H1 (cell line): ENCODE data around the gene FCRLA. TPM values are rescaled to one million over a fixed set of nuclear protein-coding genes. Genes with fewer than 3 reads are reported as not detected.

Experiments used
- CTCF ChIA-PET: fragments of 300-600 bp; sonication (Branson Sonifier 250); formaldehyde crosslinking; loops from one replicate; lab custom pipeline; 2021; ENCODE audit not compliant: partially characterized antibody; lab: Charles Lee
- POLR2A ChIA-PET: fragments of 300-600 bp; sonication (Branson Sonifier 250); formaldehyde crosslinking; loops from one replicate; lab custom pipeline; 2021; ENCODE audit warnings: inconsistent platforms; ENCODE audit not compliant: partially characterized antibody; lab: Charles Lee
- DNase-seq, 2 experiments: peaks; one replicate each; pipeline versions ENCODE4 v3.0.0 to v3.0.0-alpha.2; 2010 to 2022; ENCODE audit warnings: low spot score in 2 of 2, low read depth in 1 of 2, mixed read lengths in 1 of 2
- FAIRE-seq: peaks from 2 replicates; lab custom pipeline; 2011; peaks lifted over from hg19 to GRCh38; lab: Jason Lieb, UNC
- H2AFZ ChIP-seq: 2 replicates; pipeline ENCODE4 v1.8.1; 2012; ENCODE audit warnings: low read length, inconsistent platforms
- H2AK5ac ChIP-seq: 2 replicates; pipeline ENCODE4 v1.6.1; 2013; ENCODE audit warnings: low read depth, low read length
- H2BK120ac ChIP-seq: replicated peaks from 2 replicates; pipeline ENCODE3; 2013; ENCODE audit warnings: low read depth, low read length, inconsistent platforms
- H2BK12ac ChIP-seq: 2 replicates; pipeline ENCODE4 v1.6.1; 2013; ENCODE audit warnings: low read depth, low read length
- H2BK15ac ChIP-seq: 2 replicates; pipeline ENCODE4 v1.6.1; 2013; ENCODE audit warnings: low read length
- H2BK20ac ChIP-seq: 2 replicates; pipeline ENCODE4 v1.6.1; 2013; ENCODE audit warnings: low read length
- H2BK5ac ChIP-seq: 2 replicates; pipeline ENCODE4 v1.6.1; 2013; ENCODE audit warnings: low read depth, low read length
- H3K14ac ChIP-seq: 2 replicates; pipeline ENCODE4 v1.6.1; 2013; ENCODE audit warnings: inconsistent platforms; ENCODE audit not compliant: insufficient read length
- H3K18ac ChIP-seq: 2 replicates; pipeline ENCODE4 v1.6.1; 2013; ENCODE audit warnings: low read length; ENCODE audit errors: extremely low read depth
- H3K23ac ChIP-seq: 2 replicates; pipeline ENCODE4 v1.6.1; 2013; ENCODE audit warnings: inconsistent platforms; ENCODE audit not compliant: insufficient read length
- H3K23me2 ChIP-seq: 2 replicates; pipeline ENCODE4 v1.6.1; 2013; ENCODE audit warnings: low read depth, low read length
- H3K27ac ChIP-seq: 2 replicates; pipeline ENCODE4 v1.6.1; 2011; ENCODE audit warnings: low read depth, low read length, inconsistent platforms
- H3K27me3 ChIP-seq, 4 experiments: replicated peaks in 1 of 4; 1 replicate in 1 of 4; 2 replicates in 3 of 4; pipeline versions ENCODE4 v1.6.1 to v1.8.1; 2011 to 2013; ENCODE audit warnings: low read length in 3 of 4, mild to moderate bottlenecking in 3 of 4, inconsistent platforms in 2 of 4, mixed read lengths in 2 of 4, moderate library complexity in 1 of 4; ENCODE audit not compliant: control insufficient read depth in 3 of 4, insufficient read depth in 3 of 4; ENCODE audit errors: extremely low read depth in 1 of 4
- H3K36me3 ChIP-seq, 4 experiments: 2 replicates each; pipeline versions ENCODE4 v1.6.1 to v1.8.1; 2011 to 2013; ENCODE audit warnings: mild to moderate bottlenecking in 4 of 4, low read length in 3 of 4, moderate library complexity in 2 of 4, control low read depth in 1 of 4, inconsistent platforms in 1 of 4; ENCODE audit not compliant: insufficient read depth in 4 of 4, control insufficient read depth in 2 of 4
- H3K4ac ChIP-seq: replicated peaks from 2 replicates; pipeline ENCODE3; 2013; ENCODE audit warnings: low read length, low read depth, mixed read lengths, inconsistent platforms; ENCODE audit not compliant: insufficient read length
- H3K4me1 ChIP-seq, 4 experiments: replicated peaks in 1 of 4; 1 replicate in 1 of 4; 2 replicates in 3 of 4; pipeline versions ENCODE4 v1.6.1 to v1.8.1; 2011 to 2013; ENCODE audit warnings: low read length in 3 of 4, inconsistent platforms in 2 of 4, mixed read lengths in 1 of 4; ENCODE audit not compliant: insufficient read depth in 4 of 4, control insufficient read depth in 3 of 4
- H3K4me2 ChIP-seq, 2 experiments: 2 replicates each; pipeline versions ENCODE4 v1.6.1 to v1.8.1; 2011 to 2013; ENCODE audit warnings: low read depth in 2 of 2, low read length in 2 of 2, control low read depth in 1 of 2, inconsistent platforms in 1 of 2, mild to moderate bottlenecking in 1 of 2; ENCODE audit not compliant: insufficient read depth in 1 of 2
- H3K4me3 ChIP-seq, 4 experiments: fragments of 200-600, 300-600 bp in 1 of 4; sonication (generic), shearing (Covaris generic), sonication (Bioruptor Twin) in 1 of 4; 2 replicates each; pipeline versions ENCODE4 v1.5.1 to v1.8.1; 2011 to 2016; ENCODE audit warnings: low read length in 4 of 4, low read depth in 3 of 4, control low read depth in 2 of 4, inconsistent platforms in 2 of 4, mild to moderate bottlenecking in 2 of 4, mixed read lengths in 1 of 4, moderate library complexity in 1 of 4; ENCODE audit not compliant: insufficient read depth in 2 of 4; ENCODE audit errors: extremely low read depth in 1 of 4
- H3K56ac ChIP-seq: replicated peaks from 2 replicates; pipeline ENCODE3; 2013; ENCODE audit warnings: low read depth, mild to moderate bottlenecking, mixed read lengths, low read length, inconsistent platforms; ENCODE audit not compliant: insufficient read length
- H3K79me1 ChIP-seq: 2 replicates; pipeline ENCODE4 v1.6.1; 2013; ENCODE audit warnings: low read depth, low read length, control low read depth
- H3K79me2 ChIP-seq, 2 experiments: 2 replicates each; pipeline versions ENCODE4 v1.6.1 to v1.8.1; 2012 to 2013; ENCODE audit warnings: low read length in 2 of 2, mild to moderate bottlenecking in 2 of 2, inconsistent platforms in 1 of 2; ENCODE audit not compliant: insufficient read depth in 2 of 2, control insufficient read depth in 1 of 2
- H3K9ac ChIP-seq, 4 experiments: replicated peaks in 1 of 4; 1 replicate in 1 of 4; 2 replicates in 3 of 4; pipeline versions ENCODE4 v1.6.1 to v1.8.1; 2011 to 2013; ENCODE audit warnings: low read depth in 3 of 4, low read length in 3 of 4, control low read depth in 2 of 4, mild to moderate bottlenecking in 2 of 4, moderate library complexity in 2 of 4, inconsistent platforms in 1 of 4; ENCODE audit errors: extremely low read depth in 1 of 4
- H3K9me3 ChIP-seq, 2 experiments: 2 replicates each; pipeline versions ENCODE4 v1.6.1 to v1.8.1; 2012 to 2013; ENCODE audit warnings: mild to moderate bottlenecking in 2 of 2, moderate library complexity in 2 of 2, control low read depth in 1 of 2, inconsistent platforms in 1 of 2, low read depth in 1 of 2, low read length in 1 of 2, mixed read lengths in 1 of 2; ENCODE audit not compliant: insufficient read depth in 2 of 2
- H4K20me1 ChIP-seq, 2 experiments: replicated peaks in 1 of 2; 2 replicates each; pipeline versions ENCODE3 to v1.8.1; 2011 to 2013; ENCODE audit warnings: inconsistent platforms in 2 of 2, low read length in 2 of 2, mild to moderate bottlenecking in 1 of 2; ENCODE audit not compliant: insufficient read depth in 2 of 2, control insufficient read depth in 1 of 2
- H4K5ac ChIP-seq: 2 replicates; pipeline ENCODE4 v1.6.1; 2013; ENCODE audit warnings: low read length, low read depth, mixed read lengths, inconsistent platforms; ENCODE audit not compliant: insufficient read length
- H4K8ac ChIP-seq: 2 replicates; pipeline ENCODE4 v1.8.0; 2013; ENCODE audit warnings: mild to moderate bottlenecking, moderate library complexity, low read length, inconsistent platforms; ENCODE audit not compliant: insufficient read depth; ENCODE audit errors: extremely low read depth
- H4K91ac ChIP-seq: replicated peaks from 2 replicates; pipeline ENCODE3; 2013; ENCODE audit warnings: low read length, mixed read lengths, inconsistent platforms; ENCODE audit not compliant: insufficient read length
- ASH2L ChIP-seq: fragments of 200-600, 300-600 bp; sonication (generic); IDR thresholded peaks from one replicate; pipeline ENCODE4 v1.7.1; 2017; ENCODE audit warnings: low read length
- BACH1 ChIP-seq: IDR thresholded peaks from 2 replicates; pipeline ENCODE4 v1.6.1; 2012; ENCODE audit warnings: low read length, improper control_type of control experiment
- KDM5A ChIP-seq: fragments of 200-600 bp; IDR thresholded peaks from 2 replicates; pipeline ENCODE4 v1.7.1; 2012; ENCODE audit warnings: mild to moderate bottlenecking, low read length, inconsistent platforms, mixed read lengths
- RNF2 ChIP-seq: fragments of 200-900, 300-1000 bp; sonication (generic); IDR thresholded peaks from 2 replicates; pipeline ENCODE4 v1.7.1; 2016; ENCODE audit warnings: borderline replicate concordance, low read depth, mild to moderate bottlenecking, antibody characterized with exemption, low read length; ENCODE audit not compliant: poor library complexity, severe bottlenecking; ENCODE audit errors: missing control alignments
- SAP30 ChIP-seq: fragments of 300-600 bp; sonication (generic); IDR thresholded peaks from 2 replicates; pipeline ENCODE4 v1.7.1; 2012; ENCODE audit warnings: low read length, moderate library complexity, mild to moderate bottlenecking, inconsistent platforms; ENCODE audit not compliant: insufficient read depth, insufficient replicate concordance
- TBP ChIP-seq: IDR thresholded peaks from 2 replicates; pipeline ENCODE4 v1.6.1; 2011; ENCODE audit warnings: low read depth, low read length, improper control_type of control experiment
- TEAD4 ChIP-seq: IDR thresholded peaks from 2 replicates; pipeline ENCODE4 v1.6.1; 2012; ENCODE audit warnings: low read depth, low read length, inconsistent platforms, mixed read lengths
- USF2 ChIP-seq: IDR thresholded peaks from 2 replicates; pipeline ENCODE4 v1.6.1; 2011; ENCODE audit warnings: low read length, improper control_type of control experiment
- ZNF274 ChIP-seq: IDR thresholded peaks from 2 replicates; pipeline ENCODE4 v1.7.0; 2012; ENCODE audit warnings: low read length, borderline replicate concordance; ENCODE audit errors: extremely low read depth
- WGBS, 2 experiments: shearing (Covaris generic) in 1 of 2; methylation state at CpG; one replicate each; pipeline versions ENCODE4 v1.1.6 to v1.1.7; 2013 to 2015; ENCODE audit warnings: low lambda C conversion rate in 2 of 2, mixed read lengths in 2 of 2, inconsistent platforms in 1 of 2, low coverage in 1 of 2, missing lambda C conversion rate in 1 of 2; ENCODE audit not compliant: insufficient replicate concordance in 2 of 2, insufficient coverage in 1 of 2, insufficient read length in 1 of 2; ENCODE audit errors: extremely low coverage in 1 of 2, missing lambda C conversion rate in 1 of 2; 5-methylcytosine and 5-hydroxymethylcytosine counted together
- polyA plus RNA-seq, 7 experiments: library from polyadenylated mRNA; depleted of rRNA in 3 of 7; stranded (reverse) in 5 of 7; unstranded in 2 of 7; fragments of >200 nt in 5 of 7; fragments of 200-250 nt in 2 of 7; gene quantifications; 1 replicate in 5 of 7; 2 replicates in 1 of 7; 4 replicates in 1 of 7; pipeline versions ENCODE4 v1.2.1 to v1.2.3, GENCODE V29; 2011 to 2013; ENCODE audit warnings: missing spikeins in 2 of 7, mixed read lengths in 2 of 7
- total RNA-seq: library from RNA; stranded (reverse); fragmentation: NEBNext Ultra II Directional; extraction: Animal tissue kit (Norgen Biotek cat#: 25700); gene quantifications from 2 replicates; pipeline ENCODE4 v1.2.1, GENCODE V29; 2021

Gene FCRLA
- total and polyA plus RNA-seq, 2 of the 8 experiments (the other 6 are each of a cell fraction or from before 2014, with no cell fraction given) = not detected

- ChIA-PET POLR2A (no interaction called here), CTCF (interaction anchor here (1.1 to 1.3 kb wide), 2 partner anchors 14 to 15 kb away, joined by 4 to 5 read pairs; no protein-coding TSS in a partner anchor)
- no peak overlapping the region for H4K5ac ChIP-seq
- H3K23ac ChIP-seq = no peak overlapping the region
- peaks cover 0 to 6% (median 4%) of the 10 kb centered on the region in 4 experiments; a peak in 6 of 7 replicates for H3K4me1 ChIP-seq
- no peak overlapping the region for H3K27ac ChIP-seq
- H3K9me3 ChIP-seq = no peaks in the 10 kb centered on the region
- no peak overlapping the region for H4K91ac ChIP-seq
- H3K9ac ChIP-seq = no peak overlapping the region
- WGBS, 2 experiments = 88% methylated on average over 8 of the region's 8 CpGs; no CpG with 5 or more reads in 1 of the 2 experiments
- DNase-seq (no peak), FAIRE-seq (no peak)
- H3K4ac ChIP-seq = no peak overlapping the region
- no peak overlapping the region for H2BK15ac ChIP-seq
- no peaks in the 10 kb centered on the region for H3K79me2 ChIP-seq
- no peak overlapping the region for H2BK120ac ChIP-seq
- H2AK5ac ChIP-seq = no peak overlapping the region
- no peaks in the 10 kb centered on the region for H3K79me1 ChIP-seq
- peaks cover 12% of the 10 kb centered on the region for H3K23me2 ChIP-seq
- peaks cover 12 to 25% (median 22%) of the 10 kb centered on the region in 4 experiments for H3K27me3 ChIP-seq
- TF ChIP-seq KDM5A (no peak), TBP (no peak), SAP30 (no peak), TEAD4 (no peak), RNF2 (no peak), USF2 (no peak), ASH2L (no peak), ZNF274 (no peak), BACH1 (no peak)
- H4K20me1 ChIP-seq = no peaks in the 10 kb centered on the region
- H2BK12ac ChIP-seq = 0 out of 2 replicates have a peak overlapping the region, but pooled peaks have one; percentile 39
- H3K18ac ChIP-seq = no peak overlapping the region
- no peak overlapping the region for H3K4me2 ChIP-seq
- no peak overlapping the region for H3K4me3 ChIP-seq
- no peak overlapping the region for H3K56ac ChIP-seq
- no peak overlapping the region for H3K14ac ChIP-seq
- no peak overlapping the region for H2AFZ ChIP-seq
- no peak overlapping the region for H2BK5ac ChIP-seq
- no peak overlapping the region for H2BK20ac ChIP-seq
- no peaks in the 10 kb centered on the region for H3K36me3 ChIP-seq
- H4K8ac ChIP-seq = no peak overlapping the region
These were observed 16.6 kb downstream of the FCRLA start for GRCh38 chr1:161723459-161724141.
